GM10248 (cell line): ENCODE measurements around the gene VDAC2.

Experiments used
- CTCF ChIA-PET: fragments of 300-600 bp; sonication (Branson Sonifier 250); formaldehyde crosslinking; extraction: SDS; loops from one replicate; lab custom pipeline; 2021; ENCODE audit warnings: antibody characterized with exemption; lab: Yijun Ruan, JAX
- POLR2A ChIA-PET: fragments of 350-650 bp; sonication (Branson Sonifier 250); formaldehyde crosslinking; extraction: SDS; loops from one replicate; lab custom pipeline; 2020; ENCODE audit warnings: antibody characterized with exemption; lab: Yijun Ruan, JAX
- DNase-seq: peaks from one replicate; pipeline ENCODE4 v3.0.0; 2012; ENCODE audit errors: extremely low spot score
- CTCF ChIP-seq: IDR thresholded peaks from 2 replicates; pipeline ENCODE4 v1.5.1; 2012; ENCODE audit warnings: mild to moderate bottlenecking, low read depth; ENCODE audit errors: extremely low read depth, missing control alignments, control extremely low read depth

VDAC2 gene

GRCh38 chr10:75226656-75227055 lies 16.1 kb downstream of the VDAC2 start:
- ChIA-PET POLR2A (no interaction called here), CTCF (interaction anchor here (1.1 to 5.9 kb wide), 5 partner anchors 9 to 39 kb away, joined by 3 to 32 read pairs (median 3); partner anchors contain the start of genes COMTD1 and VDAC2)
- no peak for DNase-seq
- TF ChIP-seq CTCF, result no peak

- CTCF ChIA-PET, result interaction anchor here (0.8 to 11.1 kb wide), 7 partner anchors 9 to 119 kb away, joined by 3 to 148 read pairs (median 3); a partner anchor contains a TSS
- POLR2A ChIA-PET, result no interaction called here
- no peak for TF ChIP-seq CTCF
Measured at GRCh38 chr10:75228278-75228677, 17.7 kb downstream of the VDAC2 start.

GRCh38 chr10:75228834-75229233 lies 18.2 kb downstream of the VDAC2 start:
- DNase-seq, result no peak
- TF ChIP-seq CTCF, result no peak
- CTCF ChIA-PET, result interaction anchor here (0.8 to 11.1 kb wide), 5 partner anchors 16 to 119 kb away, joined by 3 to 148 read pairs (median 3); a partner anchor contains a TSS
- POLR2A ChIA-PET, result no interaction called here

More at GRCh38 chr10:75228278-75228677, 17.7 kb downstream of the VDAC2 start:
- no peak for DNase-seq

GRCh38 chr10:75229971-75230370 lies 19.4 kb downstream of the VDAC2 start:
- DNase-seq, result no peak
- ChIA-PET CTCF (interaction anchor here (0.7 to 11.1 kb wide), 18 partner anchors 8 to 1343 kb away, joined by 3 to 148 read pairs (median 4); partner anchors contain the start of genes SAMD8 and VDAC2), POLR2A (no interaction called here)
- no peak for TF ChIP-seq CTCF

GRCh38 chr10:75230600-75231038 lies 20.0 kb downstream of the VDAC2 start:
- peak; percentile 96 for TF ChIP-seq CTCF
- ChIA-PET CTCF (interaction anchor here (0.6 to 11.1 kb wide), 23 partner anchors 8 to 1343 kb away, joined by 3 to 148 read pairs (median 4); partner anchors contain the start of genes SAMD8 and VDAC2), POLR2A (interaction anchor here (0.7 kb wide), 1 partner anchor 43 kb away, joined by 4 read pairs; no protein-coding TSS in a partner anchor)
- DNase-seq, result peak; percentile 81

- DNase-seq, result no peak
- CTCF ChIA-PET, result interaction anchor here (0.7 to 11.1 kb wide), 11 partner anchors 8 to 1346 kb away, joined by 3 to 148 read pairs (median 5); partner anchors contain the start of gene VDAC2
- POLR2A ChIA-PET, result interaction anchor here (0.8 to 1.3 kb wide), 2 partner anchors 22 to 44 kb away, joined by 3 to 4 read pairs; no protein-coding TSS in a partner anchor
- TF ChIP-seq CTCF, result no peak
Measured at GRCh38 chr10:75231672-75232581, 21.3 kb downstream of the VDAC2 start.
